PC-9 (cell line): ENCODE data around the gene PKNOX1.
"Not testable (repeated sequence)": the region's sequence is repeated elsewhere in the genome, so short reads cannot be mapped to it uniquely, and the experiment has no call there.

Source experiments
- EZH2 ChIP-seq: fragments of 200-600 bp; sonication (generic); IDR thresholded peaks from 2 replicates; pipeline ENCODE4 v1.8.0; 2017; ENCODE audit warnings: antibody characterized with exemption, low read depth
- TF ChIP-seq, protein P1 (sequence below): fragments of 200-600 bp; sonication (generic); conservative IDR thresholded peaks from 2 replicates; pipeline ENCODE4 v1.6.1; 2017; ENCODE audit warnings: mixed run types, antibody characterized with exemption, mild to moderate bottlenecking, moderate library complexity

DNA sequence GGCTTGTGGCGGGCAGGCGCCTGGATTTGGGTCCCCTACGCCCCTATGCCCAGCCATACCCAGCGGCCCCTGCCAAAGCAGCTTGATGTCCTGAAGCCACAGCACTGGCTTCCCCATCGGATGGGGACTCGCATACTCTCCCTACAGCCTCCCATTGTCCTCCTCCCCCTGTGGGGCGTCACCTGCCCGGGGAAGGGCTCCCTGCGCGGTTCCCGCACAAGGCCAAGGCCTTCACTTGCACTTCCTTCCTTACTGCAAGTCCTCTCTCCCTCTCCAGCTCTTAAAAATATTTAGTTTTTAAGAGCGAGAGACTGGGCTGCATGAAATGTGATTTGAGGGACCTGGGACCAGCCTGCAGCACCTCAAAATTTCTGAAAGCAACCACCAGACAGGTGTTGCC, 92.3 kb downstream of the PKNOX1 start:
- TF ChIP-seq, protein P1, sequence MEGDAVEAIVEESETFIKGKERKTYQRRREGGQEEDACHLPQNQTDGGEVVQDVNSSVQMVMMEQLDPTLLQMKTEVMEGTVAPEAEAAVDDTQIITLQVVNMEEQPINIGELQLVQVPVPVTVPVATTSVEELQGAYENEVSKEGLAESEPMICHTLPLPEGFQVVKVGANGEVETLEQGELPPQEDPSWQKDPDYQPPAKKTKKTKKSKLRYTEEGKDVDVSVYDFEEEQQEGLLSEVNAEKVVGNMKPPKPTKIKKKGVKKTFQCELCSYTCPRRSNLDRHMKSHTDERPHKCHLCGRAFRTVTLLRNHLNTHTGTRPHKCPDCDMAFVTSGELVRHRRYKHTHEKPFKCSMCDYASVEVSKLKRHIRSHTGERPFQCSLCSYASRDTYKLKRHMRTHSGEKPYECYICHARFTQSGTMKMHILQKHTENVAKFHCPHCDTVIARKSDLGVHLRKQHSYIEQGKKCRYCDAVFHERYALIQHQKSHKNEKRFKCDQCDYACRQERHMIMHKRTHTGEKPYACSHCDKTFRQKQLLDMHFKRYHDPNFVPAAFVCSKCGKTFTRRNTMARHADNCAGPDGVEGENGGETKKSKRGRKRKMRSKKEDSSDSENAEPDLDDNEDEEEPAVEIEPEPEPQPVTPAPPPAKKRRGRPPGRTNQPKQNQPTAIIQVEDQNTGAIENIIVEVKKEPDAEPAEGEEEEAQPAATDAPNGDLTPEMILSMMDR: not testable (repeated sequence)
- not testable (repeated sequence) for TF ChIP-seq EZH2
